Measurements from ENCODE around the gene ADCY10.
A peak's percentile ranks its signal among the peaks of the same experiment; 100 is the strongest.

ADCY10 gene

GRCh38 chr1:167825419-167826079, 88.4 kb downstream of the ADCY10 start:
- H3K4me3 ChIP-seq (ENCODE audit: low read depth, low read length), result no peak overlapping the region
- no peak for TF ChIP-seq CTCF (IDR thresholded peaks at IDR 0.05; ENCODE audit: low read depth, low read length)

DNA sequence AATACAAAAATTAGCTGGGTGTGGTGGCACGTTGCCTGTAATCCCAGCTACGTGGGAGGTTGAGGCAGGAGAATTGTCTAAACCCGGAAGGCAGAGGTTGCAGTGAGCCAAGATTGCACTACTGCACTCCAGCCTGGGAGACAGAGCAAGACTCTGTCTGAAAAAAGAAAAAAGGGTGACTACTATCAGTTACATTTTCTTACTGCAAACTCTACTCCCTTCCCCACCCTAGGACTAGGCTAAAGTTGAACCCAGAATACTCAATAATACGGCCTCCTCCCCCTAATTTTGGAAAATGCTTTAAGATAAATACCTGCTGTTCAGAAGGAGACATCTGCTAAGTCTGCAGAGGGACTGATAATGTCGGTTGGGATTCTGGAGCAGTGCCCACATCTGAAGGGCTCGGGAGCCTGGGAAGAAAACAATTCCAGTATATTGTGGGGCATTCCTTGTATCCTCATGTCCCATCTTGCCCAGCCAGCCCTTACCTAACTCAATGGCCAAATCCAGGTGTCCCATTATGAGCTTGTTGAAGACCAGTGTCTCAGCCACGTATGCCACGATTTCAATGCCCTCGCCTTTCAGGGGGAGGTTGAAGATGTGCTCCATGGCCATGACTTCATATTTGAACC, 89.7 kb downstream of the ADCY10 start:
- no peak for TF ChIP-seq CTCF (IDR thresholded peaks at IDR 0.05; ENCODE audit: low read depth, low read length)
- no peak overlapping the region for H3K4me3 ChIP-seq (ENCODE audit: low read depth, low read length)

- TF ChIP-seq CTCF (IDR thresholded peaks at IDR 0.05; ENCODE audit: low read depth, low read length), result no peak
- no peak overlapping the region for H3K4me3 ChIP-seq (ENCODE audit: low read depth, low read length)
These were observed 91.8 kb downstream of the ADCY10 start for GRCh38 chr1:167821969-167822685.

- no peak overlapping the region for H3K4me3 ChIP-seq (ENCODE audit: low read depth, low read length)
- TF ChIP-seq CTCF (IDR thresholded peaks at IDR 0.05; ENCODE audit: low read depth, low read length), result no peak
These were observed 92.6 kb downstream of the ADCY10 start for GRCh38 chr1:167821356-167821685.

GRCh38 chr1:167820684-167821355, 93.1 kb downstream of the ADCY10 start:
- TF ChIP-seq CTCF (IDR thresholded peaks at IDR 0.05; ENCODE audit: low read depth, low read length), result no peak
- H3K4me3 ChIP-seq (ENCODE audit: low read depth, low read length), result peak overlapping the region; percentile 20

DNA sequence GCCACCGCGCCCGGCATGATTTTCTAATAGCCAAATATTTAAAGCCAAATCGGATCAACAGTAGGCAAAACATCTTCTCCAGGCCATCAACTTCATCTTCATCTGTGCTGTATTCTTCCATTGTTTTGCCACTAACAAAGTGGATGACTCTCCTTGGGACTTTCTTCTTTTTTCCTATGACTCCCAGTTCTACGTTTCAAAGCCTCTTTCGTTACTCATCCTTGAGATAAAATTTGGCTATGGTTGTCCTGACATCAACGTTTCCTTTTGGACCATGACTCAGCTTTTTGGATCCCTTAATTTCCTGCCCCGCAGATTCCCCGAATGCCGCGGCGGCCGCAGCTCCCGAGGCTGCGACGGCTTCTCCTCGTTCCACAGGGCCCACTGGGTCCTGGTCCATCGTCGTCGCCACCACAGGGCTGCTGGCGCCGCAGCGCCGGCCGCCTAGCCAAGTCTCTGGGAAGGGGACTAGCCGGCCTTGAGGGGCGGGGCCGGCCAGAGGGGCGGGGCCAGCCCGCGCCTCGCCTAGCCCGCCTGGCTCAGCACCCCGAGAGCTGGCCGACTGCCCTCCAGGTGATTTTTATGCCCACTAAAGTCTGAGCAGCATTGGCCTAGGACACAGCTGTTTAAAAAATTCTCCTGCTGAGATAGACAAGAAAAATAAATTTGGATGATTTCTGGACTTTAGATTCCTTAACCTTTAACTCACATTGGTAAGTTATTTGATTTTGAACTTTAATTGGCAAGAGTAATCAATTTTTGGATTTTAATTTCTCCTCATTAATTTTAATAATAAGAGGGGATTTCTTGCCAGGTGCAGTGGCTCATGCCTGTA, 93.9 kb downstream of the ADCY10 start:
- no peak for TF ChIP-seq CTCF (IDR thresholded peaks at IDR 0.05; ENCODE audit: low read depth, low read length)
- H3K4me3 ChIP-seq (ENCODE audit: low read depth, low read length), result peak overlapping the region; percentile 20
